K562 (cell line): ENCODE results near the gene CPLX3. TPM values are rescaled to one million over a fixed set of nuclear protein-coding genes. Genes with fewer than 3 reads are reported as not detected.
A peak's percentile ranks its signal among the peaks of the same experiment; 100 is the strongest.

Source experiments
- CBFA2T3 ChIP-seq: fragments of 450-650 bp; IDR thresholded peaks from 2 replicates; pipeline ENCODE4 v1.6.1; 2017
- CBX1 ChIP-seq: sonication (generic); IDR thresholded peaks from 2 replicates; pipeline ENCODE4 v1.6.1; 2016; ENCODE audit warnings: antibody characterized with exemption, low read depth, mild to moderate bottlenecking
- ERF ChIP-seq: fragments of 450-650 bp; formaldehyde crosslinking; IDR thresholded peaks from 2 replicates; pipeline ENCODE4 v1.4.0; 2020; ENCODE audit warnings: mild to moderate bottlenecking, mixed read lengths
- EWSR1 ChIP-seq: fragments of 450-650 bp; IDR thresholded peaks from 2 replicates; pipeline ENCODE4 v1.6.1; 2018; ENCODE audit warnings: borderline replicate concordance, mild to moderate bottlenecking, low read depth, moderate library complexity; ENCODE audit not compliant: partially characterized antibody
- FOXP1 ChIP-seq: sonication (generic); formaldehyde crosslinking; IDR thresholded peaks from 2 replicates; pipeline ENCODE4 v1.8.0; 2022; ENCODE audit warnings: mild to moderate bottlenecking, missing genetic modification reagents
- GTF2E2 ChIP-seq: fragments of 200-800 bp; sonication (Bioruptor generic); IDR thresholded peaks from 2 replicates; pipeline ENCODE4 v1.6.1; 2016; ENCODE audit warnings: missing genetic modification characterization, missing compliant biosample characterization
- NELFE ChIP-seq: IDR thresholded peaks from 2 replicates; pipeline ENCODE4 v1.6.1; 2011; ENCODE audit warnings: mild to moderate bottlenecking; ENCODE audit not compliant: insufficient read depth, insufficient read length
- ZNF407 ChIP-seq: fragments of 450-650 bp; IDR thresholded peaks from 2 replicates; pipeline ENCODE4 v1.6.1; 2016; ENCODE audit warnings: low read depth
- polyA plus RNA-seq, 8 experiments: library from polyadenylated mRNA; depleted of rRNA in 4 of 8; stranded (reverse) in 5 of 8; unstranded in 3 of 8; fragments of >200 nt; fragmentation: Nextera tagmentation in 2 of 8; fragmentation: Illumina TruSeq in 1 of 8; extraction: Ambion mirVana in 2 of 8; extraction: Trizol in 1 of 8; gene quantifications; 2 replicates each; pipeline versions ENCODE4 v1.2.1 to v1.2.3, GENCODE V29; 2011 to 2014; ENCODE audit warnings: inconsistent platforms in 1 of 8, missing spikeins in 1 of 8
- total RNA-seq, 7 experiments: library from RNA; depleted of rRNA in 6 of 7; stranded (reverse); fragments of >200 nt in 6 of 7; fragmentation: Illumina TruSeq in 2 of 7; extraction: Trizol in 2 of 7; gene quantifications; 2 replicates each; pipeline versions ENCODE4 v1.2.1 to v1.2.3, GENCODE V29; 2011 to 2021; ENCODE audit warnings: low replicate concordance in 1 of 7
- TF ChIP-seq, protein P1 (sequence below), 2 experiments: IDR thresholded peaks; 2 replicates each; pipeline ENCODE4 v1.6.1; 2012; ENCODE audit warnings: improper control_type of control experiment in 2 of 2, low read depth in 2 of 2, low read length in 2 of 2, borderline replicate concordance in 1 of 2

Gene CPLX3
- total and polyA plus RNA-seq, 9 of the 15 experiments (the other 6 are each of a cell fraction or from before 2014, with no cell fraction given), result not detected

DNA sequence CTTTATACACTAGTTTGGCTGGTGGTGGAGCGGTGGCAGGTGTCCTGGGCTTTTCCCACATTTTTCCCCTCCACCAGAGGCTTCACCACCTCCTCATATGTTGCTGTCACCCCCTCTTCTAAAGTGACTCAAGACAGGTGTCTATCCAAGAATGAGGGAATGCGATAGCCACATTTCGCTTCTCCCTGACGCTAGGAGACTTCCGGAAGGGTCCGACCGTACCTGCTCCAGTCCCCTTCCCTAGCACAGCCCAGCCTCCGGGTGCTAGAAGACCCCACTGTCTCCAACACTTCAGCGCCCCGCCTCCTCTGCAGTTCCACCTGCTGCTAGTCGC, 46.2 kb downstream of the CPLX3 start (continued):
- TF ChIP-seq ZNF407, result no peak
- no peak for TF ChIP-seq NELFE
- no peak for TF ChIP-seq CBFA2T3
- no peak for TF ChIP-seq CBX1
- TF ChIP-seq, protein P1, sequence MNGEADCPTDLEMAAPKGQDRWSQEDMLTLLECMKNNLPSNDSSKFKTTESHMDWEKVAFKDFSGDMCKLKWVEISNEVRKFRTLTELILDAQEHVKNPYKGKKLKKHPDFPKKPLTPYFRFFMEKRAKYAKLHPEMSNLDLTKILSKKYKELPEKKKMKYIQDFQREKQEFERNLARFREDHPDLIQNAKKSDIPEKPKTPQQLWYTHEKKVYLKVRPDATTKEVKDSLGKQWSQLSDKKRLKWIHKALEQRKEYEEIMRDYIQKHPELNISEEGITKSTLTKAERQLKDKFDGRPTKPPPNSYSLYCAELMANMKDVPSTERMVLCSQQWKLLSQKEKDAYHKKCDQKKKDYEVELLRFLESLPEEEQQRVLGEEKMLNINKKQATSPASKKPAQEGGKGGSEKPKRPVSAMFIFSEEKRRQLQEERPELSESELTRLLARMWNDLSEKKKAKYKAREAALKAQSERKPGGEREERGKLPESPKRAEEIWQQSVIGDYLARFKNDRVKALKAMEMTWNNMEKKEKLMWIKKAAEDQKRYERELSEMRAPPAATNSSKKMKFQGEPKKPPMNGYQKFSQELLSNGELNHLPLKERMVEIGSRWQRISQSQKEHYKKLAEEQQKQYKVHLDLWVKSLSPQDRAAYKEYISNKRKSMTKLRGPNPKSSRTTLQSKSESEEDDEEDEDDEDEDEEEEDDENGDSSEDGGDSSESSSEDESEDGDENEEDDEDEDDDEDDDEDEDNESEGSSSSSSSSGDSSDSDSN (IDR thresholded peaks at IDR 0.05; ENCODE audit: borderline replicate concordance in 1 of 2, low read depth in 2 of 2, low read length in 2 of 2), result no peak
- TF ChIP-seq GTF2E2 (tag), result 0 out of 2 replicates have a peak, but pooled peaks have one; percentile 10
- no peak for TF ChIP-seq ERF (CRISPR knock-in tag)
- TF ChIP-seq FOXP1 (CRISPR knock-in tag), result 0 out of 2 replicates have a peak, but pooled peaks have one; percentile 17
- no peak for TF ChIP-seq EWSR1
